A673 (cell line): ENCODE data around the gene UQCRFS1.
"Not testable (repeated sequence)": the region's sequence is repeated elsewhere in the genome, so short reads cannot be mapped to it uniquely, and the experiment has no call there.

Experiments
- CTCF ChIP-seq: fragments of 300-800, 200-600 bp; sonication (generic); conservative IDR thresholded peaks from 2 replicates; pipeline ENCODE4 v1.5.1; 2017; ENCODE audit warnings: low read depth, mild to moderate bottlenecking, antibody characterized with exemption, low read length, moderate library complexity, mixed read lengths
- EZH2 ChIP-seq: fragments of 200-600 bp; sonication (generic); IDR thresholded peaks from 2 replicates; pipeline ENCODE4 v1.6.1; 2017; ENCODE audit warnings: borderline replicate concordance, low read depth, mild to moderate bottlenecking, mixed read lengths, antibody characterized with exemption, low read length; ENCODE audit not compliant: poor library complexity, severe bottlenecking

GRCh38 chr19:29210502-29210901, 2.4 kb downstream of the UQCRFS1 start:
- TF ChIP-seq EZH2, CTCF: not testable (repeated sequence)
